Subcutaneous adipose tissue (tissue), 4 donors: ENCODE results near the gene GPR39. TPM values are rescaled to one million over a fixed set of nuclear protein-coding genes. Genes with fewer than 3 reads are reported as not detected.

Experiments used
- total RNA-seq, 4 donors: library from RNA; depleted of rRNA; stranded (reverse); fragments of >200 nt; gene quantifications; one replicate each; pipeline ENCODE4 v1.1.0, GENCODE V29; 2016
- TF ChIP-seq, protein P1 (sequence below): fragments of 450-650 bp; IDR thresholded peaks from one replicate; pipeline ENCODE4 v1.5.1; 2016; ENCODE audit warnings: low read depth, mild to moderate bottlenecking, control low read depth, antibody characterized with exemption, moderate library complexity

The GPR39 gene
- total RNA-seq, 4 donors from 2014 or later: 0.34 to 1.5 (median 0.66) TPM; not detected in 1

DNA sequence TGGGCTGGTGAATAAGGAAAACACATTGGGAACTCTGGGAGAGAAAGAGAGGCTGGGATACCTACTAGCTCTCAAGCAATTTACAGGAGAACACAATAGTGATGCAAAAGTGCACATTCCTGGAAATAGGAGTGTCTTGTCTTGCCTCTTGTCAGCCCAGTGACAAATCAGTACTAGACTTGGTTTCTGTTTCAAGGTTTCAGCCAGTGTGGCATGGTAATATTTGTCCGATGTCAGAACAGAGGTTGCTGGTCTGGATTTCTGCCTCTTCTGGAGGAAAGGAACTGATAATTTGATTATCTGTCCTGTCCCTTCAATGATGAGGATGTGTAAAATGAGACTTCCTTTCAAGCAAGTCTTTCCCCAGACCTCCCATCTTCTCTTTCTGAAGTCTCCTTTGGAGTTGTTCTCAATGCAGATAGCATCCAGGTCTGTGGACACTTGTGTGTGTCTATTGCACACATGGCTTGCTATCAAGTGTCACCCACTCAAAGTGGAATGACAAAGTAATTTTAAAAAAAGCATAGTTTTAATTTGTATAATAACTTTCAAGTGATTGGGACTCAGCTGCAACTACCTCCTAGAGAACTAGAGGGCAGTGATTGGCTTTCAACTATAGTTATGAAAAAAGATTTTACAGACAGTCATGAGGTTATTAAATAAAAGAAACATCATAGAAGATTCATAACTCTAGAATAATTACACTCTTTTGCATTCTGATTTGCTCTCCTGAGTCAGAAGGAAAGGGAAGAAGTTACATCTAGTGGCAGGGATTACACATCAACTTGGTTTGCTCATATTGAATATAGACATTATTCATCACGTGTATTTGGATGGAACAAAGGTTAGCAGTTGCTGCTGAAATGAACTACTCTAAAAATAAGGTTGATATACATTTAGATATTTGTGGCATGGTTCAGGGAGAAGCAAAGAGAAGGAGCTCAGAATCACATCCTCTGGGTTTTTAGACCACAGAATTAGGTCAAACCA is 4.5 kb downstream of the GPR39 start:
- TF ChIP-seq, protein P1, sequence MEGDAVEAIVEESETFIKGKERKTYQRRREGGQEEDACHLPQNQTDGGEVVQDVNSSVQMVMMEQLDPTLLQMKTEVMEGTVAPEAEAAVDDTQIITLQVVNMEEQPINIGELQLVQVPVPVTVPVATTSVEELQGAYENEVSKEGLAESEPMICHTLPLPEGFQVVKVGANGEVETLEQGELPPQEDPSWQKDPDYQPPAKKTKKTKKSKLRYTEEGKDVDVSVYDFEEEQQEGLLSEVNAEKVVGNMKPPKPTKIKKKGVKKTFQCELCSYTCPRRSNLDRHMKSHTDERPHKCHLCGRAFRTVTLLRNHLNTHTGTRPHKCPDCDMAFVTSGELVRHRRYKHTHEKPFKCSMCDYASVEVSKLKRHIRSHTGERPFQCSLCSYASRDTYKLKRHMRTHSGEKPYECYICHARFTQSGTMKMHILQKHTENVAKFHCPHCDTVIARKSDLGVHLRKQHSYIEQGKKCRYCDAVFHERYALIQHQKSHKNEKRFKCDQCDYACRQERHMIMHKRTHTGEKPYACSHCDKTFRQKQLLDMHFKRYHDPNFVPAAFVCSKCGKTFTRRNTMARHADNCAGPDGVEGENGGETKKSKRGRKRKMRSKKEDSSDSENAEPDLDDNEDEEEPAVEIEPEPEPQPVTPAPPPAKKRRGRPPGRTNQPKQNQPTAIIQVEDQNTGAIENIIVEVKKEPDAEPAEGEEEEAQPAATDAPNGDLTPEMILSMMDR: no peak

DNA sequence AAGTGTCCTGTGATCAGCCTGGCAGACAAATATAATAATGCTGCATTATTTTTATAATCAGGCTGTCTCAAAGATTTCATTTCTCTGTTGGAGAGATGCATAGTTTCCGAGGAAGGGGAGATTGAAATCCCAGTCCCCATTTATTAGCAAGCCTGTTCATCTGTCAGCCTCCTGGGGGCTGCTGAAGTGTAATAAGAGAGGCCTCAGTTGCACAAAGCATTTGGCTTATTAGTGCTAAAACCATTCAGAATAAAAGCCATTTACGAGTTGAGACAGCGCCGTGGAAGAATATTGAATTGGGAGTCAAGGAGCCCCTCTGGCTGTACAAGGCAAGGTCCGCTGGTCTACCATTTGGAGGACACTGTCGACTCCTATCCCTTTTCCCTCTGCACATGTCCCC is 6.1 kb downstream of the GPR39 start:
- TF ChIP-seq, protein P1: no peak

DNA sequence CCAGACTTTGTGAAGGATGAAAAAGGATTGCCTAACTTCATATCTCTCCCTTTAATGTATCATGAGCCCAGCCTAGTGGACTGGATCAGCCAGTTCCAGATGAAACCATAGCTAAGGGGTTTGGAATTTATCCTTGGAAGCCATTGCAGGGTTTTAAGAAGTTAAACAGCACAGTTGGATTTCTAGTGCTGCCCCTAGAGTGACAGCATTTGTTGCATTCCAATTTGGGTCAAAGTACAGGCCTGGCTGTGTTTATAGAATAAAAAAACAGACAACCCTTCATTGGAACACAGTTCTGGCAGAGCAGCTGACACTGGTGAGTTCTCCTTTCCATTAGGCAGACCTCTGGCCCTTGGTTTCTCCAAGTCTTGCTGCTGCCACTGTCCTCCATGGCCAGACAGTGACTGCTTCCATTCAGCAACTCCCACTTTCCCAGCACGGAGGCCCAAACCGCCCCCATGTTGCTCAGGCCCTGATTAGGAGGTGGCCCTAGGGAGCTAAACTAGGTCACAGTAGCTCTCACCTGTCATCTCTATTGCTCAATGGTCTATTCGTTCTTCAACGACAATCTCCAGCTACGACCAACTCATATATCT is 8.0 kb downstream of the GPR39 start:
- TF ChIP-seq, protein P1: no peak

DNA sequence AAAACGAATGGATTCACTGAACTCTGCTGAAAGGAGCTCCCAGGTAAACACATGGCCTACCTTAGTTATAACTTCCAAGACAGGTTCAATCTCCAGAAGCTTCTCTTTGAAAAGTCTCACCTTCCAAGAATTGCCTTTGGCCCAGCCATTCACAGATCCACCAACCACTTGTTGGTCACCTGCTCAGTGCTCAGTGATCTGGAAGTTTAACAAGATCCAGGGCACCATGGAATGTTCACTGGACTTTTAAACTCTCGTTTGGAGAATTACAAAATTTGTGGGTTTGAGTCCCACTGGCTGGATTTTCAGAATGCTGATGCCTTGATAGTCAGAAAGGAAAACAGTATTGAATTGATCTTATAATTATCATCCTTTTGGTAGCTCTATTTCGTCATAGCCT is 9.4 kb downstream of the GPR39 start:
- TF ChIP-seq, protein P1: no peak

DNA sequence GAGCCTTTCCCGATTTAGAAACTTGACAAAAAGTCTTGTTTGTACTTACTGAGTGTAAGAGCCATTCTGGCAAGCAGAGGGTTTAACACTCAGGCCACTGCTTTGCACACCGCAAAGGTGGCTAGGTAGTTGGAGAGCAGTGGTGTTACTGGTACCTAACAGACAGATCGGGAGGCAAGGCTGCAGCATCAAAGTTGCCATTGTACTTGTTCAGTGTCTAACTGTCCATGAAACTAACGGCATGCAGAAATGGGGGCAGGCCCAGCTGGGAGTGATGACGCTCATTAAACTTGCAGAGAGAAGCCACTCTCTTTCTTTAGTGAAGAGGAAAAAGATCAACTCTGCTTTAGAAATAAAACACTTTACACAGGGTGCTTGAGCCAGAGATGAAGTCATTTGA is 10.1 kb downstream of the GPR39 start:
- TF ChIP-seq, protein P1: no peak

DNA sequence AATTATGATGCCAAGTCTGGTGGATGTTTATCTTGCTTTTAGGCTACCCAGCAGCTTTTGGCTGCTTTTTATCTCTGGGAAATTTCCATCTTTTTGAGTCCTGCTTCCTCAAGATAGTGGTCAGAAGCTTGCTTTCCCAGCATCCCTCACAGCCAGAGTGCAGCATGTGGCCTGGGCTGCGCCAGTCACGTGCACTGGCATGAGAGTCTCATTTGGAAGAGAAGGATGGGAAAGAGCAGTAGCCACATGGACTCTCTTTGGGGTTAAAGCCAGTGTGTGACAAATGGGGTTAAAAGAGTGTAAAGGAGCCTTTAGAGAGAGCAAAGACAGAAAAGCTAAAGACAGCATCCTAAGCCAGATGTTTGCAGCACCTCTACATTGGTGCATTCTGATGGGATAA is 12.7 kb downstream of the GPR39 start:
- TF ChIP-seq, protein P1: no peak

DNA sequence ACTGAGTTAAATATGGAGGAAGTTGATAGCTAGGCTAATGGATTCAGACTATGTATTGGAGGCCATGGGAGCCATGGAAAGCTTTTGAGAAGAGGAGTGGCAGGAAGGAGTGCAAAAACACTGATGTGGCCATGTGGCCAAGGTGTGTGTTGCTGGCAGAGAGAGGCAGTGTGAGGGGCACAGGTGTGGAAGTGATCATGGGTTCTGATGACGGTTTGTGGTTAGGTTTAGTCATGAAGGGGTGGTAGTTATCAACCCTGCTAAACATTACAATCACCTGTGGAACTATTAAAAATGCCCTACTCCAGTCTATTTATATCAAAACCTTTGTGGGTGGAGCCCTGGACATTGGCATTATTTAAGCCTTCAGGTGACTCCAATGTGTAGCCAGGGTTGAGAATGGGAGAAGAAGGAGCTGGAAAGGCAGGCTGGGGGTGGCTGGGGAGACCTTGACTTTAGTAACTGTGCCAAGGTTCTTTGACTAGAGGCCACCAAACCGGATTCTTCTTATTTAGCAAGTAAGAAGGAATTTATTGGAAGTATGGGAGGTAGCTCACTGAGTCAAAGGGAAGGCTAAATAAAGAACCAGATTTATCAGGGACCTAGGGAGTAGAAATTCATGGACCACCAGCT is 13.5 kb downstream of the GPR39 start:
- TF ChIP-seq, protein P1: no peak
